Activated effector memory CD4-positive, alpha-beta T cell treated with anti-CD3 and anti-CD28 coated beads, Interleukin-2, amount 50 U/mL, for 16 hours (primary cell): ENCODE results near the gene FPR3.
"Not testable (repeated sequence)": the region's sequence is repeated elsewhere in the genome, so short reads cannot be mapped to it uniquely, and the experiment has no call there.

ENCODE experiments used
- DNase-seq: peaks from one replicate; pipeline ENCODE4 v3.0.0-alpha.2; 2020

FPR3 gene

DNA sequence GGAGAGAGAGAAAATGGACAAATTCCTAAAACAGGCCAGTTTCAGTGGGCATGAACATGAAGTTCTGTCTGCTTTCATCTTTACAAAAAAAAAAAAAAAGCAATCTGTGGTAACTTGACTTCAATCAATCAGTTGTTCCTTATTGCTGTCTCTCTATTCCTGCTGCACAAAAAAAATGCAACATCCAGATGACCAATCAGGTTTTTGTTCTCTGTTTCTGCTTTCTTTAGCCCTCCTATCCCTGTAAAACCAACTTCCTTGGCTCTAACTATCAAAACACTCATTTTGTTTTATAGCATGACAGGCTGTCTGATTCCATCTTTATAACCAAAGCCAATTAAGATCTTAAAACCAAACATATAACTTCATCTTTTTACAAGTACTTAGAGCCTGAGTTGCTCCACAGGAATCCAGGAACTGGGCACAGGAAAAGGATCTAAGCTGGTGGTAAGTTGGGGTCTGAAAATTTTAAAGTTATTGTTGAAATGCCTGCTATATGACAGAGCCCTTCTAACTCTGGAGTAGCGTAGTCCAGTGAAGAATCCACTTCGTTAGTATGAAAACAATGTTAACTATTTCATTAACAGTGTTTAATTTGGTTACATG is at the start of gene FPR3:
FPR3 (plus strand) TSS at position 273 of the 606 bp plus-strand sequence. CDS start 28,592 bp downstream, outside the sequence.
- no peak for DNase-seq

- DNase-seq = no peak
These were observed 48.2 kb upstream of the FPR3 start for GRCh38 chr19:51746731-51747130.

DNA sequence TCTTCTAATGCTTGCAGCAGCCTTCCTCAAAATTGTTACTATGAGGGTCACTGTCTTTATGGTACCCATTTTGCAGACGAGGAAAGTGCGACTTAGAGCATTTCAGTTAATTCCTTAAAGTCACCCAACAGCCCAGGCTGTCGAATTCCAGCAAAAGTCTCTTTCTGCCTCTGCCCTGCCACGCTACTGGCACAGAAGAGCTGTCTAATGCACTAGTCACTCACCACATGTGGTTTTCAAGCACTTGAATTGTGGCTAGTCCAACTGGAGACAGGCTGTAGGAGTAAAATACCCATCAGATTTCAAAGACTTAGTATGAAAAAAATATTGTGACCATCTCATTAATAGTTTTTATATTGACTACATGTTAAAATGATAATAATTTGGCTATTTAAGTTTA is 45.0 kb upstream of the FPR3 start:
- no peak for DNase-seq

GRCh38 chr19:51750400-51751094 is 44.4 kb upstream of the FPR3 start:
- no peak for DNase-seq

GRCh38 chr19:51751655-51752054 is 43.3 kb upstream of the FPR3 start, which contains the start of gene FPR1:
FPR1 (minus strand) TSS chr19:51751878; CDS start chr19:51746994, 4,884 bp downstream.
- no peak for DNase-seq

DNA sequence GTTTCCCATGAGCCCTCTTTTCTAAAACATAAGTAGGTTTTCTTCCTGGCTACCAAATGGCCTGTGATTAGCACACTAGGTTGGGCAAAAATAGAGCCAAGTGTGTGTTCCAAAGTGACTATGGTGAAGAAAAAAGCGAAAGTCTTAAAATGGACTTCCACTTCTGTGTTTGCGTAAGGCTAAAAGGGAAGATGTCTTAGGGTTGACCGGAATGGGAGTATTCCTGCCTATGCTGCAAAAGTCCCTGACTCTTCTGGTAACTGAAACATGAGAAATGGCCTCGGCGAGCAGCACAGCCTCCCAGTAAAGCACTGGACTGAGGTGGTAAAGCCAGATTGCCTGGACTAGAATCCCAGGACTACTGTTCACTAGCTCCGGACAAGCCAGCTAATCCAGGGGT is 40.8 kb upstream of the FPR3 start:
- DNase-seq = no peak

- no peak for DNase-seq
These were observed 40.2 kb upstream of the FPR3 start for GRCh38 chr19:51754770-51755169.

GRCh38 chr19:51755571-51755970 is 39.4 kb upstream of the FPR3 start:
- no peak for DNase-seq

DNA sequence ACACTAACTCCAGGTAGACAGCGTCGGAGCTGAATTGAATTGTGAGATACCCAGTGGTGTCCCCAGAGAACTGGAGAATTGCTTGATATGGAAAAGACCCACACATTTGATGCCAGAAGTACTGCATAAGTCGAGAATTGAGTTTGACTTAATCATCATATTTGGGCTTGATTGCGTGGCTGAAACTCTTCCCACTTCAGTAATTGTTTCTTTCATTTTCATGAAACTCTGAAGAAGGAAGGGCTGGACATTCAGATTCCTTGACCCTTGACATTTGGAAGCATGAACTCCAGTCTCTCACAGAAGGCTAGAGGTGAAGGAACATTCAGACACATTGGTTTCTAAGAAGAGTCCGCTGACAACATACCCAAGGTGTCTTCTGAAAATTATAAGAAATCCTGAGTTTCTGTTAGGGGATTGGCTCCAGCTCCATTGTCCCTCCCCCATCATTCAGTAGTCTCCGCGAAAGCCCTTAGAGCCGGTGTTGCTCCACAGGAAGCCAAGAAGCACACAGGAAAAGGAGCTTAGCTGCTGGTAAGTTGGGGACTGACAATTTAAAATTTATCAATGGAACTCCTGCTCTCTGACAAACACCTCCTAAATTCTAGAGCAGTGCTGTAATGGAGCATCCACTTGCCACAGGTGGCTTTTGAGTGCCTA is 34.1 kb upstream of the FPR3 start, which contains the start of gene FPR2:
FPR2 (plus strand) TSS at position 484 of the 660 bp plus-strand sequence. CDS start 7,479 bp downstream, outside the sequence.
- no peak for DNase-seq

DNA sequence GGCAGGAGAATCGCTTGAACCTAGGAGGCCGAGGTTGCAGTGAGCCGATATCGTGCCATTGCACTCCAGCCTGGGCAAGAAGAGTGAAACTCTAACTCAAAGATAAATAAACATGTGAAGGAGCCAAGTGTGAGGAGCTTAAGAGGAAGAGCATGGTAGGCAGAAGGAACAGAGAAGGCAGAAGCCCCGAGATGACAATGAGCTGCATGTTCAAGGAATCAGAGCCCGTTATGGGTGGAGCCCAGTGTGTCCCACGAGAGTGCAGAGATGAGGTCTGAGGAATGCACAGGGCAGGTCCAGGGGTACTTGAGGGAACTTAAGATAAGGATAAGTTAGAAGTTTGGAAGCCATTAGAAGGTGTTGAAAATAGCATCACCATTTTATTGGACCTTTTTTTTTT is 33.3 kb upstream of the FPR3 start:
- no peak for DNase-seq

GRCh38 chr19:51765086-51765485 is 29.9 kb upstream of the FPR3 start:
- no peak for DNase-seq

GRCh38 chr19:51766461-51766860 is 28.5 kb upstream of the FPR3 start:
- DNase-seq = no peak

DNA sequence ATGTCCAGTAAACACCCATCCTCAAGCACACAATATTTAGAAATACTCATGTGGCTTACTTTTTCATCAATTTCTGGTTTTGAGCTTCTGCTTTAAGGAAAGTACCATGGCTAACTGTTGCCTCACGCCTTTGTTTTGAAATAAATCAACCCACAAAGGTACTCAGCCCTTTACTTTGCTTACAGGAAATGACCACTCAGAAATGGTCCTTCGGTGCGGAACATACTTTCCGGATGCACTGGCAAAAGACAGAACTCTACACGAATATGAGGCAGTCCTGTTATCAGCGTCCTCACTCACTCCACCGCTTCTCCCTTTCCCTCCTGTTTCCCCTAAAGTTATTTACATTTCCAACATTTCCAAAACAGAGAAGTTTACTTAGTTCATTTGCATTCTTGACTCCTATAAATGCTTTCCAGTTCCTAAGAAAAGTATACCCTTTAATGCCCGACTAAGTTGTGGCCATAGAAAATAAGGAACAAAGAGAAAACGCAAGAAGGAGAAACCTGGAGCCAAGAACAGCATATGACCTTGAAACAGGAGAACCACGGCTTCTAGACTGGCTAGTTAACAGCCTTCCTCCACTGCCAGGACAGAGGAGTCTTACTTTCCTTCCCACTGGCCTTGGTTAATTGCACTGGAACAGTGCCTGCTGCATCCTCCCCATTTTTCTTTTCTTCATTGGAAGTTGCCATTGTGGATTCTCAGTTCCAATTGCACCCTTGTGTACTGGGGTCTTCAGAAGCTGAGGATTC is 23.4 kb upstream of the FPR3 start:
- DNase-seq = no peak

DNA sequence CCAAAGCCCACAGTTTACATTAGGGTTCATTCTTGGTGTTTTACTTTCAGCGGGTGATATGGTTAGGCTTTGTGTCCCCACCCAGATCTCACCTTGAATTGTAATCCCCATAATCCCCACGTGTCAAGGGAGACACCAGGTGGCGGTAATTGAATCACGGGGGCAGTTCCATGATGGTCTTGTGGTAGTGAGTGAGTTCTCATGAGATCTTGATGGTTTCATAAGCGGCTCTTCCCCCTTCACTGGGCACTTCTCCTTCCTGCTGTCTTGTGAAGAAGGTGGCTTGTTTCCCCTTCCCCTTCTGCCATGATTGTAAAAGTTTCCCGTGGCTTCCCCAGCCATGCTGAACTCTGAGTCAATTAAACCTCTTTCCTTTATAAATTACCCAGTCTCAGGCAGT is 22.0 kb upstream of the FPR3 start:
- DNase-seq = no peak

GRCh38 chr19:51776561-51776960 is 18.4 kb upstream of the FPR3 start:
- not testable (repeated sequence) for DNase-seq

GRCh38 chr19:51777570-51778462 is 17.1 kb upstream of the FPR3 start:
- DNase-seq = peak; percentile 71

GRCh38 chr19:51779181-51779580 is 15.8 kb upstream of the FPR3 start:
- DNase-seq = no peak

- DNase-seq = no peak
These were observed 15.3 kb upstream of the FPR3 start for GRCh38 chr19:51779703-51780102.

DNA sequence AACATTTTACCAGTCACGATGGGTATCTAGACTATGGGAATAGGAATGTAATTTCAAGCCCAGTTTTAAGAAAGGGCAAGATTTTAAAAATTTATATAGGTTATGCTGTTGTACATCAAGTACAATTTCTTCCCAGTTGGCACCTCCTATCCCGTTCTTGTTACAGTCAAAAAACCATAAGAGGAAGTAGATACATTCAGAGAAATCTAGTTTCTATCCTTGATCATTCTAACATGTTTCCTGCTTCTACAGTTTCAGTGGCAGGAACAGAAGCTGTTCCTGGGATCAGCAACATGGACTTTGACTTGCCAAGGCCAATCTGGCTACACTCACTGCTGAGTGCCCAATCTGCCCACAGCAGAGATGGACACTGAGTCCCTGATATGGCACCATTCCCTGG is 14.7 kb upstream of the FPR3 start:
- no peak for DNase-seq

DNA sequence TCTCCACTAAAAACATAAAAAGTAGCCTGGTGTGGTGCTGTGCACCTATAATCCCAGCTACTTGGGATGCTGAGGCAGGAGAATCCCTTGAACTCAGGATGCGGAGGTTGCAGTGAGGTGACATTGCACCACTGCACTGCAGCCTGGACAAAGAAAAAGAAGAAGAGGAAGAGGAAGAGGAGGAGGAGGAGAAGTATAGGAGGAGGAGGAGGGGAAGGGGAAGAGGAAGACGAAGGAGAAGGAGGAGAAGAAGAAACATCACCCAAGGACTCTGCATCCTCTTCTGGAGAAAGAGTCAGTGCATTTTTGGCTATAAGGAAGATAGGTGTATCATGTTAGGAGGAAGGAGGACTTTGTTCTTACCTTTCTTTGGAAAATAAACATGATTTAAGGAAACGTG is 13.0 kb upstream of the FPR3 start:
- no peak for DNase-seq

DNA sequence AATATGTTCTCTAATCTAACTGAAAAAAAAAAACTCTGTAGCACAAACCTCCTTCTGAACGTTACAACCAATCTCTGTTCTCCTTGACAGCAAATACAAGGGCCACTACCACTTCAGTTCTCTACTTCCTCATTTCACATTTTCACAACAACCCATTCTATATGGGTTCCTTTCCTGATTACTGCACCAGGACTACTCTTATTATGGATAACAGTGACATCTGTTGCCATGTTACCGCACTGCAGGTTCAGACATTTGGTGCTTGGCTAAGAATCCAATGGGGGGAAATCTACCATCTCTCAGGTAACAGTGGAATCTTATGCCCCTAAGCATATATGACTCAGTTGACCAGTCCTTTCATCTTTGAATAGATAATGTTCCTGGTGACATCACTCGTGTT is 11.6 kb upstream of the FPR3 start:
- DNase-seq = no peak

DNA sequence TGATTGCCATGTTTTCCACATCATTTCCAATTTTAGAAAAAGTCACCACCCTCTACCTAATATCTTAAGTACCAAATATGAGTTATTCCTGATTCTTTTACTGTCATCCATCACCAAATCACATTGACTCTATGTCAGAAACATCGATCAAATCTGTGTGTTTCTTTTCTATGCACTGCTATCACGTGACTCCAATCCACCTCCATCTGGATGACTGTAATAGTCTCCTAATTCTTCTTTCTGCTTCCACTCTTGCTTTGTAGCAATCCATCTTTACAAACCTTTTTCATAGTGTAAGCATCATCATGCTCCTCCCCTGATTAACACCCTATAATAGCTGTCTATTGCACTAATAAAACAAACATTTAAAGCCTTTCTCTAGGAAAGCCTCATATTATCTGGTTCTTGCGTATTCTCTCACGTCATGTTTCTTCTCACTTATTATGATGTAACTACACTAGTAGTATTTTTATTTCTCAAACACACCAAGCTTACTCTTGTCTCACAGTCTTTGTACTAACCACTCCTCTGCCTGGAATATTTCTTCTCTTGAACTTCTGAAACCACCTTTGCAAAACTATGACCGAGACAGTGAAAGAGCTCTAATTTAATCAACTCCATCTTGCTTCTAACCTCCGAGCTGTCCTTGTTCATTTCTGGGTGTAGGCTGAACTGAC is 10.7 kb upstream of the FPR3 start:
- DNase-seq = no peak
